H9 (cell line): ENCODE results near the gene NOX5. TPM values are rescaled to one million over a fixed set of nuclear protein-coding genes. Genes with fewer than 3 reads are reported as not detected.
A peak's percentile ranks its signal among the peaks of the same experiment; 100 is the strongest.

ENCODE experiments used
- DNase-seq: peaks from one replicate; pipeline ENCODE4 v3.0.0-alpha.2; 2017
- H2AFZ ChIP-seq: one replicate; pipeline ENCODE4 v1.6.1; 2013; ENCODE audit warnings: mild to moderate bottlenecking, low read length, control low read depth, moderate library complexity
- H2AK5ac ChIP-seq: 2 replicates; pipeline ENCODE4 v1.6.1; 2013; ENCODE audit warnings: low read length, control low read depth, mixed read lengths; ENCODE audit not compliant: insufficient read length
- H2BK120ac ChIP-seq: one replicate; pipeline ENCODE4 v1.6.1; 2013; ENCODE audit warnings: low read depth, mild to moderate bottlenecking, low read length, control low read depth, inconsistent platforms; ENCODE audit not compliant: poor library complexity, severe bottlenecking
- H2BK12ac ChIP-seq: 2 replicates; pipeline ENCODE4 v1.6.1; 2013; ENCODE audit warnings: low read length, control low read depth, mixed read lengths, low read depth; ENCODE audit not compliant: insufficient read length
- H2BK15ac ChIP-seq: 2 replicates; pipeline ENCODE4 v1.6.1; 2013; ENCODE audit warnings: low read depth, low read length, control low read depth
- H2BK20ac ChIP-seq: one replicate; pipeline ENCODE4 v1.6.1; 2013; ENCODE audit warnings: low read depth, mild to moderate bottlenecking, low read length, control low read depth, inconsistent platforms; ENCODE audit not compliant: poor library complexity, severe bottlenecking
- H2BK5ac ChIP-seq: 2 replicates; pipeline ENCODE4 v1.6.1; 2013; ENCODE audit warnings: low read length, control low read depth, mixed read lengths; ENCODE audit not compliant: insufficient read length
- H3K14ac ChIP-seq: 2 replicates; pipeline ENCODE4 v1.6.1; 2013; ENCODE audit warnings: low read length, control low read depth; ENCODE audit not compliant: insufficient read depth
- H3K18ac ChIP-seq: 2 replicates; pipeline ENCODE4 v1.6.1; 2013; ENCODE audit warnings: low read depth, mild to moderate bottlenecking, mixed read lengths, low read length, control low read depth; ENCODE audit not compliant: insufficient read length
- H3K23ac ChIP-seq: 2 replicates; pipeline ENCODE4 v1.6.1; 2013; ENCODE audit warnings: low read length, control low read depth, mixed read lengths, low read depth; ENCODE audit not compliant: insufficient read length
- H3K23me2 ChIP-seq: 2 replicates; pipeline ENCODE4 v1.6.1; 2013; ENCODE audit warnings: low read depth, mild to moderate bottlenecking, mixed read lengths, low read length, control low read depth; ENCODE audit not compliant: insufficient read length, poor library complexity, severe bottlenecking
- H3K27ac ChIP-seq: 2 replicates; pipeline ENCODE4 v1.5.1; 2013; ENCODE audit warnings: low read length, control low read depth, mixed read lengths, low read depth; ENCODE audit not compliant: insufficient read length
- H3K27me3 ChIP-seq: 2 replicates; pipeline ENCODE4 v1.6.1; 2013; ENCODE audit warnings: low read length, control low read depth, inconsistent platforms; ENCODE audit not compliant: insufficient read depth
- H3K4ac ChIP-seq: 2 replicates; pipeline ENCODE4 v1.6.1; 2013; ENCODE audit warnings: low read depth, mild to moderate bottlenecking, control low read depth, inconsistent platforms, low read length, moderate library complexity
- H3K4me1 ChIP-seq: 2 replicates; pipeline ENCODE4 v1.6.1; 2013; ENCODE audit warnings: low read length, control low read depth, inconsistent platforms; ENCODE audit not compliant: insufficient read depth
- H3K4me2 ChIP-seq: 2 replicates; pipeline ENCODE4 v1.6.1; 2013; ENCODE audit warnings: low read length, control low read depth, mixed read lengths; ENCODE audit not compliant: insufficient read length, insufficient read depth
- H3K56ac ChIP-seq: 2 replicates; pipeline ENCODE4 v1.6.1; 2013; ENCODE audit warnings: low read depth, mild to moderate bottlenecking, mixed read lengths, low read length, control low read depth; ENCODE audit not compliant: insufficient read length
- H3K79me1 ChIP-seq: 2 replicates; pipeline ENCODE4 v1.6.1; 2013; ENCODE audit warnings: low read depth, mild to moderate bottlenecking, moderate library complexity, low read length, control low read depth, inconsistent platforms; ENCODE audit not compliant: insufficient read depth, poor library complexity, severe bottlenecking
- H3K79me2 ChIP-seq: 2 replicates; pipeline ENCODE4 v1.6.1; 2013; ENCODE audit warnings: low read length, control low read depth, inconsistent platforms; ENCODE audit not compliant: insufficient read depth
- H3K9ac ChIP-seq: 2 replicates; pipeline ENCODE4 v1.6.1; 2013; ENCODE audit warnings: low read length, control low read depth, mixed read lengths; ENCODE audit not compliant: insufficient read length; ENCODE audit errors: extremely low read depth
- H3K9me3 ChIP-seq: one replicate; pipeline ENCODE4 v1.6.1; 2013; ENCODE audit warnings: low read depth, low read length, inconsistent platforms; ENCODE audit not compliant: control insufficient read depth
- H3T11ph ChIP-seq: one replicate; pipeline ENCODE4 v1.6.1; 2013; ENCODE audit warnings: mild to moderate bottlenecking, low read length, control low read depth, inconsistent platforms
- H4K20me1 ChIP-seq: one replicate; pipeline ENCODE4 v1.6.1; 2013; ENCODE audit not compliant: control insufficient read depth, insufficient read length, insufficient read depth
- H4K5ac ChIP-seq: 2 replicates; pipeline ENCODE4 v1.6.1; 2013; ENCODE audit warnings: low read depth, mild to moderate bottlenecking, mixed read lengths, low read length, control low read depth; ENCODE audit not compliant: insufficient read length
- H4K8ac ChIP-seq: replicated peaks from 2 replicates; pipeline ENCODE4 v1.6.1; 2013; ENCODE audit warnings: low read length, control low read depth, mixed read lengths, low read depth; ENCODE audit not compliant: insufficient read length
- H4K91ac ChIP-seq: 2 replicates; pipeline ENCODE4 v1.6.1; 2013; ENCODE audit warnings: low read depth, mild to moderate bottlenecking, moderate library complexity, mixed read lengths, low read length, control low read depth; ENCODE audit not compliant: insufficient read length
- H3K27ac Mint-ChIP-seq, 3 experiments: 2 replicates in 2 of 3; 3 replicates in 1 of 3; pipeline ENCODE4 v1.8.0; 2020 to 2021; ENCODE audit warnings: mixed read lengths in 3 of 3, mild to moderate bottlenecking in 1 of 3, moderate library complexity in 1 of 3
- H3K27me3 Mint-ChIP-seq: 2 replicates; pipeline ENCODE4 v1.8.0; 2021; ENCODE audit warnings: low read depth, mild to moderate bottlenecking, moderate library complexity, mixed read lengths
- H3K36me3 Mint-ChIP-seq, 3 experiments: 2 replicates in 2 of 3; 3 replicates in 1 of 3; pipeline ENCODE4 v1.8.0; 2020 to 2021; ENCODE audit warnings: low read depth in 3 of 3, mixed read lengths in 3 of 3; ENCODE audit not compliant: insufficient read depth in 1 of 3
- H3K4me1 Mint-ChIP-seq, 2 experiments: 2 replicates each; pipeline ENCODE4 v1.8.0; 2020; ENCODE audit warnings: mixed read lengths in 2 of 2
- H3K4me3 Mint-ChIP-seq, 2 experiments: 2 replicates in 1 of 2; 3 replicates in 1 of 2; pipeline ENCODE4 v1.8.0; 2020 to 2021; ENCODE audit warnings: mild to moderate bottlenecking in 2 of 2, mixed read lengths in 2 of 2, moderate library complexity in 1 of 2
- H3K9me3 Mint-ChIP-seq, 2 experiments: 2 replicates in 1 of 2; 3 replicates in 1 of 2; pipeline ENCODE4 v1.8.0; 2020; ENCODE audit warnings: mild to moderate bottlenecking in 2 of 2, mixed read lengths in 2 of 2, moderate library complexity in 1 of 2
- WGBS: extraction: QIAGEN DNeasy Blood & Tissue Kit; methylation state at CpG from one replicate; pipeline ENCODE4 v1.1.7; 2013; ENCODE audit warnings: missing lambda C conversion rate, low lambda C conversion rate, mixed read lengths; ENCODE audit not compliant: insufficient read length; ENCODE audit errors: extremely low coverage; 5-methylcytosine and 5-hydroxymethylcytosine counted together
- total RNA-seq: library from RNA; stranded (reverse); gene quantifications from 2 replicates; pipeline ENCODE4 v1.2.1, GENCODE V29; 2021
- TF ChIP-seq, protein P1 (sequence below): fragments of 200-600 bp; sonication (generic); conservative IDR thresholded peaks from 3 replicates; pipeline ENCODE4 v1.8.0; 2021; ENCODE audit warnings: antibody characterized with exemption, mild to moderate bottlenecking

Gene NOX5
- total RNA-seq, 1 experiment from 2014 or later, result 0.04 TPM

DNA sequence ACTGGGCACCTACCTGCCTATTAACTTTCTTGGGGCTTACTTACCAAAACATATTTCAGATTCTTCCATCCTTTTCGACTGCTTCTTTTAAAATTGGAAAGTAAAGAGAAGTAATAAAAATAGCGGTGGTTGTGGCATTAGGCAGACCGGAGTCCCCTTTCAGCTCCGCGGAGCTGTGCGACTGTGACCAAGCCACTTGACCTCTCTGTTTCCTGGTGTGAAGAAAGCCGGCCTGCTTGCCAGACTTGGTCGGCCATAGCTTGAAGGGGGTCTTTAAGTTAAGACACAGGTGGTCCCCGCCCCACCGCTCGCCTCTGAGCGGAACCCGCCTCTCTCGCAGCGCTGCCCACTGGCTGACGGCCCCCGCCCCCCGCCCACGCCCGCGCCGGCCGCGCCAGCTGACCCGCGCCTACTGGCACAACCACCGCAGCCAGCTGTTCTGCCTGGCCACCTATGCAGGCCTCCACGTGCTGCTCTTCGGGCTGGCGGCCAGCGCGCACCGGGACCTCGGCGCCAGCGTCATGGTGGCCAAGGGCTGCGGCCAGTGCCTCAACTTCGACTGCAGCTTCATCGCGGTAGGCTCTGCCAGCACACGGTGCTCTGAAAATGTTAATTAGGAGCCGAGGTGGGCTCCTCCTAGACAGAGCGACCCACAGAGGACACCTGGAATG is 18.3 kb downstream of the NOX5 start:
- H3K27me3 ChIP-seq, result no peaks in the 10 kb centered on the region
- peaks cover 41% of the 10 kb centered on the region for H3K27me3 Mint-ChIP-seq

More for the DNA sequence above, 18.3 kb downstream of the NOX5 start:
- Histone ChIP-seq H3K23me2 (peaks cover 3% of the 10 kb centered on the region), H2BK12ac (no peak overlapping the region), H3K9ac (no peak overlapping the region), H2AK5ac (no peak overlapping the region), H3K18ac (no peak overlapping the region), H3K23ac (no peak overlapping the region), H2BK20ac (no peak overlapping the region), H3K4me1 (no peaks in the 10 kb centered on the region), H2BK120ac (no peak overlapping the region), H3K56ac (no peak overlapping the region), H3K14ac (no peak overlapping the region), H3K27ac (no peak overlapping the region), H2BK15ac (no peak overlapping the region), H3T11ph (no peak overlapping the region), H4K8ac (no peak overlapping the region), H3K4me2 (no peak overlapping the region), H3K9me3 (no peaks in the 10 kb centered on the region), H2AFZ (no peak overlapping the region), H3K4ac (no peak overlapping the region), H2BK5ac (no peak overlapping the region), H4K91ac (no peak overlapping the region), H3K79me2 (no peaks in the 10 kb centered on the region), H4K20me1 (no peaks in the 10 kb centered on the region), H3K79me1 (no peaks in the 10 kb centered on the region), H4K5ac (no peak overlapping the region)
- H3K4me3 Mint-ChIP-seq, result no peak overlapping the region
- H3K36me3 Mint-ChIP-seq, result no peaks in the 10 kb centered on the region; a peak in 1 of 7 replicates
- no peak for DNase-seq
- no CpG with 5 or more reads among the region's 43 CpGs for WGBS
- H3K9me3 Mint-ChIP-seq, result no peaks in the 10 kb centered on the region; a peak in 1 of 5 replicates
- TF ChIP-seq, protein P1, sequence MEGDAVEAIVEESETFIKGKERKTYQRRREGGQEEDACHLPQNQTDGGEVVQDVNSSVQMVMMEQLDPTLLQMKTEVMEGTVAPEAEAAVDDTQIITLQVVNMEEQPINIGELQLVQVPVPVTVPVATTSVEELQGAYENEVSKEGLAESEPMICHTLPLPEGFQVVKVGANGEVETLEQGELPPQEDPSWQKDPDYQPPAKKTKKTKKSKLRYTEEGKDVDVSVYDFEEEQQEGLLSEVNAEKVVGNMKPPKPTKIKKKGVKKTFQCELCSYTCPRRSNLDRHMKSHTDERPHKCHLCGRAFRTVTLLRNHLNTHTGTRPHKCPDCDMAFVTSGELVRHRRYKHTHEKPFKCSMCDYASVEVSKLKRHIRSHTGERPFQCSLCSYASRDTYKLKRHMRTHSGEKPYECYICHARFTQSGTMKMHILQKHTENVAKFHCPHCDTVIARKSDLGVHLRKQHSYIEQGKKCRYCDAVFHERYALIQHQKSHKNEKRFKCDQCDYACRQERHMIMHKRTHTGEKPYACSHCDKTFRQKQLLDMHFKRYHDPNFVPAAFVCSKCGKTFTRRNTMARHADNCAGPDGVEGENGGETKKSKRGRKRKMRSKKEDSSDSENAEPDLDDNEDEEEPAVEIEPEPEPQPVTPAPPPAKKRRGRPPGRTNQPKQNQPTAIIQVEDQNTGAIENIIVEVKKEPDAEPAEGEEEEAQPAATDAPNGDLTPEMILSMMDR, result no peak
- peaks cover 2 to 6% of the 10 kb centered on the region in 2 experiments; a peak in 2 of 4 replicates for H3K4me1 Mint-ChIP-seq
- peak overlapping the region in 1 of 3 experiments; percentile 56; a peak in 1 of 7 replicates for H3K27ac Mint-ChIP-seq
